GM21737 (cell line): Measurements from ENCODE around the gene ANG.
"Not testable (repeated sequence)": the region's sequence is repeated elsewhere in the genome, so short reads cannot be mapped to it uniquely, and the experiment has no call there.

ENCODE experiments used
- ATAC-seq: cut with Tn5 transposase; IDR thresholded peaks from one replicate; pipeline ENCODE4 v1.9.1; 2021; ENCODE audit warnings: mild to moderate bottlenecking, moderate library complexity; ENCODE audit not compliant: unreplicated experiment

ANG gene

DNA sequence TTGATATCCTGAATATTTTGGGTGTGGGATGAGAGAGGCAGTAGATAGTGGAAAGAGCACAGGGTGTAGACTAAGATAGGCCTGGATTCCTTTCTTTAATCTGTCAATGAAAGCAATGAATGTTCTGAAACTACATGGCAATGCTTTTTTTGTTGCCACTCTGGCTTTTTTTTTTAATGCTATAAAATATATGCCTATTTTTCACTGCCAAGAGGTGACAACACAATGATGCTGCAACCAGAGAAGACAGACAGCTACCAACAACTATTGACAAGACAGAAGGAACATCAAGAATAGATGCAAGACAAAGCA is 9.4 kb downstream of the ANG start:
- no peak for ATAC-seq

DNA sequence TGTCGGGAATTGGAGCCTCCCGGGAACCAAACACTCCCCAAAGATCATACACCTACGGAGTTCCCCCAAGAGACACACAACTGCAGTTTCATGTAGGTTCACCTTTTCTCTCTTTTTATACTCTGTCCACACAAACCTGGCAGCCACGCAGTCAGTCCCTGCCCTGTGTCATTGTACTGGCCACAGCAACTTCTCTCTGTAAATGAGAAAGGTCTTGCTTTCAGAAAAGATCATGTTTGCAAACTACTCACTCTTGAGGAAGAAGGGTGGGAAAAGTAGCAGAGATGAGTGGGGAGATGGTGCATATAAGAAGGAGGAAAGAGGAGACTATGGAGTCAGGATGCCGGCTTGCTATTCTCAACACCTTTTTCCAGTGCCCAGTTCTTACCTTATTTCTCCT is 10.4 kb downstream of the ANG start:
- no peak for ATAC-seq

DNA sequence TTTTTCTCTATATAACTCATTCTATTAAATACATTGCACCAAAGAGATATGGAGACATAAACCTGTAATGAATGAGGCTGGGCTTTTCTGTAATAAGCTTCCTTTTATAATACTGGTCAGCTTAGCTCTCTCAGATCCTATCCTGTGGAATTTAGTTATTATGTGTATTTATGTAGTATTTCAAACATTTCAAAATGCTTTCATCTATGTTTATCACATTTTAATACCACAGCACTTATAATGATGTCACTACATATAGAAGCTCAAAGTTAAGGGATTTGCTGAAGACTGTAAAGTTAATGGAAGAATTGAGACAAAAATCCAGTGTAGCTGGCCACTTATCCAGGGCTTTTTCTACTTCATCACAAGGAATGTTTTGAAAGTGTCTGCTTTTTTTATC is 11.4 kb downstream of the ANG start:
- no peak for ATAC-seq

GRCh38 chr14:20700965-20701364 is 12.4 kb downstream of the ANG start:
- not testable (repeated sequence) for ATAC-seq

DNA sequence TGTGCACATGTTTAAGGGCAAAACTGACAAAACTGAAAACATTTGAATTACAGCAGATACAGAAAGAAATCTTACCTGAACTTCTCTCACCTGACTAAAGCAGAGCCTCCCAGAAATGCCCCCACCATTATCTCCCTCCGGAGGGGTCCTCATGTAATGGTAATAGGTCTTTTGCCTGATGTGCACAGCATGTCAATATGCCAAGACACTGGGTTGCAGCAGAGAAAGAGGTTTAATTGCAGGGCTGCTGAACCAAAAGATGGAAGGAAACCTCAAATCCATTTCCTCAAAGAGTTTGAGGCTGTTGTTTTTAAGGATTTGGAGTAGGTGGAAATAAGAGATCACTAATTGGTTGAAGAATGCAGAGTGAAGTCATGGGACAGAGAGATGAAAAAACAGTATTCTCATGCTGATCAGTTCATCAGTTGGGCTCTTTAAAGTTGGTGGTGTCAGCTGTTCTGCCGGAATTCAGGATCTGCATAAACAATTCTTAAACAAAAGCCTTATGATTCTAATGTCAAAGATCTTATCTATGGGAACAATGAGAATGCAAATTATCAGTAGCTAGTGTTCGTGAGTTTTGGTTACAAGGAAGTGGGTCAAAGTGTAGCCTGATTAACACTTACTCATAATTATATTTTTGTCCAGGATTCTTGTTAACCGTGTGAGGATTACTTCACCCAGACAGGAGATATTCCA is 18.2 kb downstream of the ANG start:
- ATAC-seq = no peak

GRCh38 chr14:20707622-20708021 is 19.1 kb downstream of the ANG start:
- ATAC-seq = no peak

DNA sequence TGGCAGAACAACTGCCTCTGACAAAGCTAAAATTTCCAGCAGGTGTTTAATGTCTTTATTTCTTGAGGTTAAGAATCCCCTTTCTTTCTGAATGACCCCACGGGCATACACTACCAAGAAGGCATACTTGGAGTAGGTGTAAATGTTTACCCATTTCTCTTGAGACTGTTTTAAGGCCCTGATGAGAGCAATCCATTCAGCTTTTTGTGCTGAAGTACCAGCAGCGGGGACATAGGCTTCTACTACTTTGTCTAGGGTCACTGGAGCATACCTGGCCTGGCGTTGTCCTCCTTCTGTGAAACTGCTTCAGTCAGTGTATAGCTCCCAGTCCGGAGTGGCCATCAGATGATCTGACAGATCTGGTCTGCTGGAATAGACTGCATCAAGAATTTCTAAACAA is 22.7 kb downstream of the ANG start:
- no peak for ATAC-seq

DNA sequence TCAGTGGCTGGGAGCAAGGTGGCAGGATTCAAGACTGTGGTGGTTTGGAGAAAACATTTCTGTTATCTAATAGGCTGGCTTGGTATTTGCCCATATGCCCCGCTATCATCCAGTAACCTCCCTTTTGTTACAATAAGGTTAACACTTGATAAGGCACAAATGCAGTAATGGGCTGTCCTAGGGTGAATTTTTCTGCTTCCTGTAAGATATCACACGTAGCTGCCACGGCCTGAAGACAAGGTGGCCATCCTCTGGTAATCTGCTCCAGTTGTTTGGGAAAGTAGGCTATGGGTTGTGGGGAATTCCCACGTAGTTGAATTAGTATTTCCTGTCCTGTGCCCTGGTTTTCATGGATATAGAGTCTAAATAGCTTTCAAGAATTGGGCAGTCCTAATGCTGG is 23.1 kb downstream of the ANG start:
- no peak for ATAC-seq

DNA sequence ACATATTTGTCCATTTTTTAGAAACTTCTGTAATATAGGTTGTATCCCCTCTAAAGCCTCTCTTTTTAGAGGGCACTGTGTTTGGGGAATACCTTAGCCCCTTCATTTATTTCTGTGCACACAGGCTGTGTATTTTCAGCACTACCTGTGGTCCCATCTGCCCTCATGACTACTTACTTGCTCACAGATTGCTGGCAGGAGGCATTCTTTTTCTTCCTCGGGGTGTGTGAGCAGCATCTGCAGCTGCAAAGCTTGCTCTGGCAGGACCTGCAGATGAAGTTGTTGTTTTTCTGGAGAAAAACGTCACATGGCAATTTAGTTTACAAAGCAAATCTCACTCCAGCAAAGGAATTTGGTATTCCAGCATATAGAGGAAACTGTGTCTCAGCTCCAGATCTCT is 24.3 kb downstream of the ANG start:
- ATAC-seq = no peak

GRCh38 chr14:20714593-20715250 is 26.2 kb downstream of the ANG start:
- ATAC-seq = no peak

GRCh38 chr14:20719777-20720176 is 31.2 kb downstream of the ANG start:
- ATAC-seq = no peak

- ATAC-seq = no peak
Observed at GRCh38 chr14:20720741-20721140, 32.2 kb downstream of the ANG start.

DNA sequence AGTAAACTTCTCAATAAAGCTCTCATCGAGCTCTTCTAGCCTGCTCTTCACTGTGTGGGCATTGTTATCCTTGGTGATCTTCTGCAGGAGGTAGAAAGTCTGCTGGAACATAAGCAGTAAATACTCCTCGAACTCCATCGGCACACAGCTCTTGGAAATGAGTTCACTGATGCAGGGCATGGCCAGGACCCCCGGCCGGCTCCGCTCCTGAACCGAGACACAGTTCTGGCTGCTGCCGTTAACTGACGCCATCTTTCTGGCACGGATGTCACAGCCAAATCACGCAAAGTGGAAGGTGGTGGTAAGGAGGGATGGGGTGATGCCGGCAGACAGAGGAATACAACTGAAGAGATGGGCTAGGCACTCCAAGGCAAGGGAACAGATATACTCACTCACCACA is 33.5 kb downstream of the ANG start:
- no peak for ATAC-seq

DNA sequence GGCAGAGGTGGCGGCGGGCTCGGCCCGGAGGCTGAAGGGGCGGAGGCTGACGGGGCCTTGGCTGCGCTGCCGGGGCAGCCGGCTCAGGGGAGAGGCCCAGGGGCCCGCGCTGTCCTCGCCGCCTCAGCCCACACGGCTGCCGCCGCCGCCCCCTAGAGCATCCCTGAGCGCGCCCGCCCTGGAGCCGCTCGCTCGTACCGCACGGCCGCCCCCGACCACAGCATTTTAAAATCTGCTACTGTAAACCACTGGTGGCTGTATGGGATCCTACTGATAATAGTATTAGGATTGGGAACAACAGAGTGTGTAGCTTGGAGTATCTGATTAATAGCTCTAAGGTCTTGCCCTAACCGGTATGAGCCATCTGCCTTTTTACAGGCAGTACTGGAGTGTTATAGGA is 34.9 kb downstream of the ANG start:
- no peak for ATAC-seq

GRCh38 chr14:20726121-20726520 is 37.6 kb downstream of the ANG start:
- ATAC-seq = not testable (repeated sequence)

- ATAC-seq = no peak
Observed at GRCh38 chr14:20726531-20726930, 38.0 kb downstream of the ANG start.

DNA sequence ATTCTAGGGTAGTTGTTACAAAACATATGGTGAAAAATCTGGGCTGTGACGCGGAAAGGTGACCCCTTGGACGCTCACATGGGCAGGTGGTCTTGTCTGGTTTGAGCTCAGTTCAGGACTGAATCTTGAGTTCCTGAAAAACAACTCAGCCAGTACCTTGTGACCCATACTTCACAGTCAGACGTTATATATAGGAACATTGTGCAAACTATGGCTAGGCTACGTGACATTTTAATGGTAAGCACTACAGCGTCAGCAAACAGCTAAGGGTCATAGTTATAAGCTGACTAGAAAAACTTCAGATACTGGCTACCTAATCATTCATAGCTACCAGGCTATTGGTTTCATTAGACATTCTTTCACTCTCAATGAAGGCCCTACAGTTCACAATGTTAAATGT is 42.3 kb downstream of the ANG start:
- ATAC-seq = no peak

DNA sequence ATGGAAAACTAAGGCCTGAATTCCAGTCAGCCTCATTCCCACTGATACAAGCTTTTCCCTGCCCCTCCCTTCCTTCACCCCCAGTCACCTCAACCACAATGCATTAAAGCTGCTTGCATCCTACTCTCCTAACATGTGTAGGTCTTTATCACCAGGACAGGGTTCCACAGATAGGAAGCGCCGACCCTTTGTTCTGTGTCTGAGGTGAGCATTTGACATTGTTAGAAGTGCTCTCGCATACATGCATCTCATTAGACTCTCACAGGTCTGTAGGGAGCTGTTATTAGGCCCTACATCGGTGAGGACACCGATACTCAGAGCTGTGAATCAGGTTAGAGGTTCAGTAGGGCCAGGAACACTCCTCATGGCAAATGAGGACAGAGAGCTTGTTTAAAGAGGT is 43.9 kb downstream of the ANG start:
- no peak for ATAC-seq

DNA sequence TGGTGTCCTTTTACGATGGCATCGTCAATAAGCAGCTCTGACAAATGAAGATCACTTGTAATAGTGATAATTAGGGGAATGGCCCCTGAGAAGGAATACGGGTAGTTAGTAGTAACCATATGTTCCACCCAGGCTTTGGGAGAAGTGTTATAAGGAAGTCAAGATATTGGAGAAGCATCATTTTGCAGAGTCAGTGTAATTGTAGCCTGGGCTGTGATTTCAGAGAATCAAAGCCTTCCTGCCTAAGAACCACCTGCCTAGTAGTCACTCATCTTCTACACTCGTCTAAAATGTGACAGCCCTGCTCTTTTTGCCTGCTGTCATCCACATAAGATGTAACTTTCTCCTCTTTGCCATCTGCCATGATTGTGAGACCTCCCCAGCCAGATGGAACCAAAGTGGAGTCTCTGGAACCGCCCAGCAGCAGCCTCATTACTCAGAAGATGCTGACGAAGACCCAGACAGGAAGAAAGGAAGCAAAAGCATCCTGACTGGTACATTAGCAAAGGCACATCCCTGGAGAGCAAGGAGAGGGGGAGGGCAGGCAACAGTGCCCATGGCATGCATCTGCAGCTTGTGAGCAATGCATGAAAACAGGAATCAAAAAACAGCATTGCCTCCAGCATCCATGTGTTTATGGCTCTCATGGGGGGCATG is 44.5 kb downstream of the ANG start:
- ATAC-seq = no peak

DNA sequence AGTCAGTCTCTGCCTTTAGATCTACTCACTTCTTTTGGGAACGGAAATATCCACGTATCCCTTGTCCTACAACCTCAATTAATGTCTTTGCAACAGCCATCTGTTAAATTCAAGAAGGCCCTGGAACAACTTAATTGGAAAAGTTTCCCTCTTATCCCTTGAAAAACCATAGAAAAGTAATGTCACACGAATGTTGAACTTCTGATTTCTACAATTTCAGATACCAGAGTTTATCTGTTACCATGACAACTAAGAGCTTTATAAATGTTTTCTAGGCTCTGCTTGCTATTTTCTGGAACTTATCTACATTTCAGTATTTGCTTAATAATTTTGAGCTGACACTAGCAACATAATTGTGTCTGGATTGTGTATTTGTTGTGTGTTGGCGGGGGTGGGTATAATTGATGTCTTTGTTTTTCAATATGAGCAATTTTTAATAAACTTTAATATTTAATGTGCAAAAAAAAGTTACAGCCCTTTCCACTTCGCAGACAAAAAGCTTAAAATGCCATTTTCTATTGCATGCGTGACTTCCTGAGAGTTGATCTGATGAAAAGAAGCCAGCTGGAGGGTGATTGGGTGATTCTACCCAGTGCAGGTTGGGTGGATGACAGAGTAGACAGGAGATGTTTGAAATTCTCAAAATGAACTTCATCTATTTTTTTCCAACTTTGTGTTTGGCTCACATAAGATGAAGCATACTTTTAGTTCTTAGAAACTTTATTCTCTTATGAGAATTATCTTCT is 45.3 kb downstream of the ANG start:
- no peak for ATAC-seq

DNA sequence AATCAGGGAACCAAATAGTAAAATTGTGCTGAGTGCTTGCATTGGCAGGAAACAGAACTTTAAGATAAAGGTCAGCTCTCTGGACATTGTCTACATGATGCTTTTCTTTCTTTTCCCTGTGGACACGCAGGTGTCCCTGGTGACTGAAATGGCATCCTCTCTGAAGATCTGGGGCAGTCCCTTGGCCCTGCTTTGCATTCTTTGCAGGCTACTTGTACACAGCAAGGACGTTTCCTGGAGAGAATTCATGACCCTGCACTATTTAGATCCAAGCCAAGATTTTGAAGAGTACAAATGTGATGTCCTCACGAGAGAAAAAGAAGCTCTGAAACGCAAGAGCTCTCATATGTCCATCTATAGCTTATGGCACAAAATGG is 45.9 kb downstream of the ANG start:
- no peak for ATAC-seq

DNA sequence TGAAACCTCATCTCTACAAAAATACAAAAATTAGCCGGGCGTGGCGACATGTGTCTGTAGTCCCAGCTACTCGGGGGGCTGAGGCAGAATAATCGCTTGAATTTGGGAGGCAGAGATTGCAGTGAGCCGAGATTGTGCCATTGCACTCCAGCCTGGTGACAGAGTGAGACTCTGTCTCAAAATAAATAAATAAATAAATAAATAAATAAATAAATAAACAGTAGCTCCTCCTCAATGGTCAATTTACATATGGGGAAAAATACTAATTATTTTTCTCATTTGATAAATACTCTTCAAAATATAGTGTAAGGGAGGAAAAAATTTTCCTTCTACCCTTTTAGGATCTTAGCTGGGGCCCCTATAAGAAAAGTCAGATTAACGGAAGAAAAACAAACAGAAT is 49.7 kb downstream of the ANG start:
- ATAC-seq = not testable (repeated sequence)
